Stomach (tissue), 4 donors: Measurements from ENCODE around the gene NR1I2.

Experiments
- CTCF ChIP-seq, 7 experiments: fragments of 450-650 bp in 4 of 7; fragments of 200-600 bp in 3 of 7; sonication (generic) in 3 of 7; IDR thresholded peaks; one replicate each; pipeline ENCODE4 v1.5.1; 2016 to 2019; ENCODE audit warnings: antibody characterized with exemption in 7 of 7, control low read depth in 2 of 7, mild to moderate bottlenecking in 1 of 7
- EP300 ChIP-seq: sonication (generic); formaldehyde crosslinking; IDR thresholded peaks from one replicate; pipeline ENCODE4 v1.6.1; 2017; ENCODE audit warnings: antibody characterized with exemption
- POLR2A ChIP-seq, 4 donors: fragments of 450-650 bp; IDR thresholded peaks; one replicate each; pipeline ENCODE4 v1.6.1; 2016; ENCODE audit warnings: antibody characterized with exemption in 4 of 4, control low read depth in 2 of 4, mild to moderate bottlenecking in 1 of 4, moderate library complexity in 1 of 4
- POLR2AphosphoS5 ChIP-seq, 3 donors: sonication (generic); formaldehyde crosslinking; IDR thresholded peaks; one replicate each; pipeline ENCODE4 v1.6.1; 2016; ENCODE audit warnings: antibody characterized with exemption in 3 of 3

- TF ChIP-seq CTCF (IDR thresholded peaks at IDR 0.05) (no peak), POLR2A (IDR thresholded peaks at IDR 0.05) (no peak), POLR2AphosphoS5 (IDR thresholded peaks at IDR 0.05) (no peak), EP300 (no peak)
Observed at GRCh38 chr3:119856695-119857094, 74.8 kb downstream of the NR1I2 start.
